Measurements from ENCODE around the gene SEPTIN11.
A peak's percentile ranks its signal among the peaks of the same experiment; 100 is the strongest.

The SEPTIN11 gene

DNA sequence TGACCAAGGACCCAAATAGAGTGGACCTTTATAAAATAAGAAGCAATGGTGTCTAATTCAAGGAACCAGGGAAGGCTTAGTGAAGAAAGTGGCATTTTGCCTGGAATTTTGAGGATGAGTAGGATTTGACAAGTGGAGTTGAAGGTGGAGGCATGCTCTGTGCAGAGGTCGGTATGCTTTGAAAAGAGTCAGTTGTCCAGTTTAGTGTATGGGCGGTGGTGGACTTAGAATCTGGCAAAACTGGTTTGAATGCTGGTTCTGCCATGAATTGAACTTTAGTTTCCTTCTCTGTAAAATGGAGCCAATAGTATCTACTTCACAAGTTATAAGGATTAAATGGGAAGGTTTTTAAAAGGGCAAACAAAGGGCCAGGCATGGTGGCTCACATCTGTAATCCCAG is 29.7 kb downstream of the SEPTIN11 start:
- no peak for DNase-seq (ENCODE audit: low spot score)

DNA sequence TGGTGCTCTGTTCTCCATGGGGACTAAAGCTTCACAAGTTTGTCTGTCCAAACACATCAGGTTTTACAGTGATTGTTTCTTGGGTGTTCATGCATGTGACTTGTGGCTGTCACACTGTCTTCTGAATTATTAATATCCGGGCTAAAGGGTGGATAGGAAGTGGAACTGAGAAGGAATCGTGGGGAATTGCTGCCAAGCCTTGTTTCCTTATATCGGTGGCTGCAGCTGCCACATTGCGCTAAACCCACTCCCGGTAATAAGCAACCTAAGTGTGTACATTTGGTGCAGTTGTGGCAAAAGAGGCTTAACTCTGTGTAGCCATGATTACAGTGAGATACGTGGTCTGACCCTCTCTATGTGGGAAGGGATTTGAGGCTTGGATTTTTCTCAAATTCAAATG is 30.7 kb downstream of the SEPTIN11 start:
- DNase-seq (ENCODE audit: low spot score), result no peak

DNA sequence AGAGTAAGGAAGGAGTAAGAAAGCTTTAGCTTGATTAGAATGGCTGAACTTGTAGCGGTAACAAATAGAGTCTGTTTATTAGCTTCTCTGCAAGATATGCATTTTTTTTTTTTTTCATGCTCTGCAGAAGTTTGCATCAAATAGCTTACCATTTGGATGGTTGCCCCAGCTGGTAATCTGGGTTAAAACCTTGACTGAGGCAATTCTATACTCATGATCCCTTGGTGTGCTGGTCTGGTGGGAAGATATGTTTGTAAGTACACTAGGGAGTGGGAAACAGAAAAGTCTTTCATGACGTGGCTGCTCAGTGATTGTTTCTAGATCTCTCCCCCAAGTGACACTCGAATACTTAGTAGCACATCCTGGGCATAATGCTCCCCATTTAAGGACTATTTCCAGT is 32.1 kb downstream of the SEPTIN11 start:
- no peak for DNase-seq (ENCODE audit: low spot score)

DNA sequence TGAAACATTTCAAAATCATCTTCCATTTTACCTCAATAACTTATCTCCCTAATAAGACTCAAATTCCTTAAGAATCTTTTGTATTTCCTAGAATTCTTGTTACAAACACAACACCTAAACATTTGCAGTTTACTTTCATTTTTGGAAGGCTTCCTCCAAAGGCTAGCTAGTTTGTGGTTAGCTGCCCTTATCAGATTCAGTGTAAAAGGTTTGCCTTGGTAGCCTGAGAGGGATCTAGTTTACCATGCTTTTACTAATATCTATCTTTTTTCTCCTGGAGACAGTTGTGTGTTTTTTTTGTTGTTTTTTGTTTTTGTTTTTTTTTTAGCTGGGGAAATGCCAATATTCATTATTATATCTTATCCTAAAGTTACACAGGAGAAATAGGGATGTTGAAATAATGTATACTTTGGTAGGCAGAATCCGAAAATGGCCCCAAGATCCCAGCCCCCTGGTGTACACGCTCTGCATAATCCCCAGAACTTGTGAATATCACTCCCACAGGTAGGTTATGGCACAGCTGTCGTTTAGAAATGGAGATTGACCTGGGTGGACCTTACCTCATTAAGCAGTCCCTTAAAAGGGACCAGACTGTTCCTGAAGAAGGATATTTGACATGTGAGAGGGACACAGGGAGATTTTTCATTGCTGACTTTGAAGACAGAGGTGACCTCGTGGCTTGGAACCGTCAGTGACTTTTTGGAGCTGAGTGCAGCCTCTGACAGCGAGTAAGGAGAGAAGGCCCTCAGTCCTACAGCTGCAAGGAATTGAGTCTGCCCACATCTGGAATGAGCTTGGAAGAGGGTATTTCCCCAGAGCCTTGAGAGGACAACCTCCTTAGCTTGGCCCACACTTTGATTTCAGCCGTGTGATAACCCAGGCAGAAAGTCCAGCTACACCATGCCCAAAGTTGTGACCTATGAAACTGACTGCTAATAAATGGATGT is 33.4 kb downstream of the SEPTIN11 start:
- no peak for DNase-seq (ENCODE audit: low spot score)

DNA sequence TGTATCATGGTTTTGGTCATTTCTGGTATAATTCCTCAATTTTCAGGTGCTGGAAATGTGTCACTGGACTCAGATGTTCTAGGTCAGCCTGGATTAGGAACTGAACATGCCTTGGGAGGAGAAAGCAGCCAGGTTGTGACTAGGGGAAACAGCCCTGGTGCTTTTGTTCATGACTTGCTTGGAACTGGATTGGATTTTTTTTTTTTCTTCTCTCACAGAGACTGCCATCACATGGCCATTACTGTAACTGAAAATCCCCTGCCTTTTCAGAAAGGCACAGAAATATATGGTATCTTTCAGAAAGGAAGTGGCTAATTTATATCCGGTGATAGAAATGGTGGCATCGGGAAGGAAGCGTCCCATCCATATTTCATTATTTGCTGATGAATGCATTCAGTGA is 34.6 kb downstream of the SEPTIN11 start:
- DNase-seq (ENCODE audit: low spot score), result peak; percentile 29

DNA sequence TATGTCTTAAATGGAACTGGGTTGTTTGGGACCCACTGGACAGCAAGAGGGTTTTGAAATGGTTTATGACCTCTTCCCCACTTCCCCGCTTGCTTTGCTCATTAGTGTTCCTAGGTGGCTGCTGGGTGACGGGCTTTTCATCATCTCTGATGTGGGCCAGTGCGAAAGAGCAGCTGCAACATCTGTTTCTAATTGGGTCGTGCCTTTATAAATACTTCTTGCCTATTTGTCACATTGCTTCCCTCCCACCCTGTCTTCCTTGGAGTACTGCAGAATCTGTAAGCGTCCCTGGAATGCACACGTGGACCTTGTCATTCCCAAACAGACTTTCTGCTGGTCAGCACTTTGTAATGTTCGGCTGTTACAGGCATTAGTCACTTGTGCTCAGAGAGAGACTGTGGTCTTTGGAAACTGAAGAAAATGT is 35.2 kb downstream of the SEPTIN11 start:
- DNase-seq (ENCODE audit: low spot score), result peak; percentile 83

DNA sequence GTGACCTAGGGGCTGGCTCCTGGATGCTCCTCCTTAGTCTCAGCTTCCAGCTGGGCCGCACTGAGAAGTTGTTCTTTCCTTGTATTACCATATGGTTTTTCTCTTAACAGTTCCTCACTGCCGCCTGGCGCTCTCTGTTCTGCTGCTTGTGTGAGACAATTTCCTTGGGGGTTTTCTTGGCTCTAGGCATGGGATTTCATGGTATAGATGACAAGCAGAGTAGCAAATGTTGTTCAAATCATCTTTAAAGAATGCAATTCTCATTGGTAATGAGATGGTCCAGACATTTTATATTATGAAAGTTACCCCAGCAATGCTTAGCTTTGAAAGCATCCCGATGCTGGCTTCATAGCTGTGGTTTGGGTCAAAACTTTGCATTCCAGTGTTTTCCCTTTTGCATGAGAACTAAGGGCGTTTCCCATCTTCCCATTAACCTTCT is 37.6 kb downstream of the SEPTIN11 start:
- peak; percentile 62 for DNase-seq (ENCODE audit: low spot score)

DNA sequence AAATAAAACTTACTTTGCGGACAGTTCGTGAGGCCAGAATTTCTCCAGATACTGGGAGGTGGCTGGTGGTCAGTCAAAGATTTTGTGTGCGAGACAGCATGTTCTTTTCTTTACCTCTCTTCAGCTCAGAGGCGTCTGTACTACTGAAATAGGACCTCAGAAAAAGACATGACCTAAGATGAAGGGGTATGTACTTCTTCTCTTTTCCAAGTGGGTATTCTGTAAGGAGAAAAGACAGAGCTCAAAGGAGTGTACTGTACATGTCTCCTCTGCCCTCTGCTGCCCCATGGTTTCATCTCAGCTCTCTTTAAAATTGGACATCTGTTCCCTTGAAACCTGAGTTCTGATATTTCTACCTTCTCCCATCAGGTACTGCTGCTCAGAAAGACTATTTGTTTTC is 38.1 kb downstream of the SEPTIN11 start:
- DNase-seq (ENCODE audit: low spot score), result no peak

DNA sequence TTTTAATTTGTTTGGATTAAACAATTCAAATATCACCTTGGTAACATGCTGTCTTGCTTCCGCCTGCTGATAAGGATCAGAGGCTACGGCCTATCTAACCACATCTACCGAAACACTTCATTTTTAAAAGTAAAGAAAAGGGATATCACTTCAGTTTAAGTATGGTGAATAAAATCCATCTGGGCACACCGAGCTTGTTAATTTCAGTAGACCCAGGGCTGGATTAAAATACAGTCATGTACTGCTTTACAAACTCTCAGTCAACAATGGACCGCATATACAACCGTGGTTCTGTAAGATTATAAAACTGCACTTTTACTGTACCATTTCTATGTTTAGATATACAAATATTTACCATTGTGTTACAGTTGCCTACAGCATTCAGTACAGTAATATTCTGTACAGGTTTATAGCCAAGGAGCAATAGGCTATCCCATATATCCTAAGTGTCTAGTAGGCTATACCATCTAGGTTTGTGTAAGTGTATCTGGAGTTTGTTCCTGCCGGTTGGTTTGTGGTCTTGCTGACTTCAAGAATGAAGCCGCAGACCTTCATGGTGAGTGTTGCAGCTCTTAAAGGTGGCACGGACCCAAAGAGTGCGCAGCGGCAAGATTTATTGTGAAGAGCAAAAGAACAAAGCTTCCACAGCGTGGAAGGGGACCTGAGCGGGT is 40.0 kb downstream of the SEPTIN11 start:
- DNase-seq (ENCODE audit: low spot score), result no peak

DNA sequence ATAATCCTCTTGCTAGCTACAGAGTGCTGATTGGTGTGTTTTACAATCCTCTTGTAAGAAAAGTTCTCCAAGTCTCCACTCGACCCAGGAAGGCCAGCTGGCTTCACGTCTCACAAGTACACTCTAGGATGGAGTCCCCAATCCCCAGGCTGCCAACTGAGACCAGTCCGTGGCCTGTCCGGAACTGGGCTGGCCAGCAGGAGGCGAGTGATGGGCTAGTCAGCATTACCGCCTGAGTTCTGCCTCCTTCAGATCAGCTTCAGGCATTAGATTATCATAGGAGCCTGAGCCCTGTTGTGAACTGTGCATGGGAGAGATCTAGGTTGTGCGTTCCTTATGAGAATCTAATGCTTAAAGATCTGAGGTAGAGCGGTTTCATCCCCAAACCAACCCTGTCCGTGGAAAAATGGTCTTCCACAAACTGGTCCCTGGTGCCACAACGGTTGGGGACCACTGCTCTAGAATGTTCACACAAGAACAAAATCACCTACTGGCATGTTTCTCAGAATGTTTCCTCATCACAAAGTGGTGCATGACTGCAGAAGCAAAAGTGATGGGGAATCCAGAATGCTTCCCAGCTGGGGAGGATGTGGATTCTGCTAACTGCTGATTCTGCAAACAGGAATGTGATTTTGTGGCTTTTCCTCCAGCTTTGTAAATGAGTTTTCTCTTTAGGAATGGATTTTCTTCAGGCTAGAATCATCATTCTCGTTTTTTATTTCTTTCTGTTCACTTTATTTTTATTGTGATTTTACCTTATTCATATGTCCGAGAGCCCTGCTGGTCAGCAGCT is 40.9 kb downstream of the SEPTIN11 start:
- peak; percentile 69 for DNase-seq (ENCODE audit: low spot score)

DNA sequence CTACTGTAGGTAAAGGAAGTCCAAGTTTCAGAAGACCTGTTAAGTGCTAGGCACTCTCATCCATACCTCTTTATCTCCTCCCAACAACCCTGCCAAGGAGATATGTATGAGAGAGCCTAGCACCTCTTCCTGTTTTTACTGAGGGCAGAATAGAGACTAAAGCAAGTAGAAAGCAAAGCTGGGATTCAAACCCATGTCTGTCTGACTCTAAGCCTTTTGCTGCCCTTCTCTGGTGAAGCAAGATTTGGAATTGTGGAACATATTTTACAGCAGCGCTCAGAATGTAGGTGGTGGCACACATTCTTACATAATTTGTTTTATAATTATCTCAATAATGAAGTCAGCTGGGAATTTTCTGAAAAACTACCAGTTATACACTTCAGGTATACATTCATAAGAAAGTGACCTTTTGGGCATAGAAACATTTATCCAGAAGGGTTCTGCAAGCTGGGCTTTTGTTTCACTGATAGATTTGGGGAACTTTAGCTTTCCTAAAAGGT is 41.7 kb downstream of the SEPTIN11 start:
- DNase-seq (ENCODE audit: low spot score), result no peak

DNA sequence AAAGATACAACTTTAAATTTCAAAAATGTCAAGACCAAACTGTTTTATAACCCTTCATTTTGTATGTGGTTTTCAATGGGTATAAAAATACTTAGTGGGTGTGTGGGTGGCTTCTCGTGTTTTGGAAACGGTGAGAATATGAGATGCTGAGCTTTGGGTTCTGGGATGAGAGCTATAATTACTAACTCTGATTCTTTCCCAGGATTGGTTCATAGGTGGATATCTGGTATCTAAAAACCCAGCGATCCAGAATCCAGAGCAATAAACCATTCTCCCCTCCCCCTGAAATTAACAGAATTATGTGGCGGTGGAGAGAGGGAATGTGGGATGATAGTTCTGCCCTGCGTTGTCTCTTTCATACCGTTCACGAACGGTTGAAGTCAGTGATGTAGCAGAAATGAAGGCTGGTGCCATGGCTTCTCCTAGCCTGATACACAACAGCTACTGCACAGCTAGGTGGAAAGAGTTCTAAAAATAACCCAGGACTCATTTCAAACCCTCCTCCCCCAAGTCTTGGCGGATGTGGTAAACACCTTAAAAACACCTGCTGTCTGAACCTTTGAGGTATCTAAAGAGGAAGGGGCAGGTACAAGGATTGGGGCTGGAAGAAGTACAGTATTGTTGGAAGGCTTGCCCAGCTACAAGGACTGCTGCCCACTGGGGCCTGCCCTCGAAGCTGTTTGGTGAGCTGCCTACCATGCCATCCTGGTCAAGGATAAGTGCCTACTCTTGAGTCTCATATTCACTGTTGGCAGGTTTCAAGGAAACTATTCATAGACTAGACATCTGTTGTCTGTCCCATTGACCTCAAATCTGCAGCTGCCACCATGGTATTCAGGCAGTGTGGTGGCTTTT is 44.5 kb downstream of the SEPTIN11 start:
- DNase-seq (ENCODE audit: low spot score), result no peak

DNA sequence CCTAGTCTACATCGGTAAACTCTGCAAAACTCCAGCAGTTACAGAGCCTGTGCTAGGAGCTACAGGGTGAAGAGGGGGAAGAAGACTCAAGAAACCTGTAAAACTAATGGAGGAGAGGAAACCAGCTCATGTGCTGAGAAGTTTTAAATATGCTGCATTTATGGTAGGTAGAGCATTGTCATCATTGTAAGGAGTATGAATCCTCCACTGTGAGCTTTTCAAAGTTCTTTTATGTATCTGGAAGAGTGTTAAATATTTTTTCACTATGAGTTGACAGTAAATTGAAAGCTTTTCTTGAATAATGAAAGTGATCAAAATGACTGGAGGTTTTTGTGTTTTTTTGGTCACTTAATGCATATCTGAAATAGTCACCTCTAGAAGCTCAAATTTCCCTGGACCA is 46.2 kb downstream of the SEPTIN11 start:
- DNase-seq (ENCODE audit: low spot score), result no peak

DNA sequence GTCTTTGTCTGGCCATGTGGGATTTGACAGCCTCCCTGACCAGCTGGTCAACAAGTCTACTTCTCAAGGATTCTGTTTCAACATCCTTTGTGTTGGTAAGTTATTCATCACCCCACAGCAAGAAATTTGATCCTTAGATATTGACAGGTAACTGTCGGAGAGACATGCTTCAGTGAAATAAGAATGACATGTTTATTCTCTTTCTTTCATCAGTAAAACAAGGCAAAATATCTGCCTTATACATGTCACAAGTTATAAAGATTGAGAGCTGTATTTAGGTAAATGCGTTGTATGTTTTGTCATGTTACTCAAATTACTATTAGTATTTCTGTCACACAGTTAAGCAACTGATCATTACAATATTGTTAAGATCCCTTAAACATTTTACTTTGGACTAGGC is 46.9 kb downstream of the SEPTIN11 start:
- DNase-seq (ENCODE audit: low spot score), result no peak

DNA sequence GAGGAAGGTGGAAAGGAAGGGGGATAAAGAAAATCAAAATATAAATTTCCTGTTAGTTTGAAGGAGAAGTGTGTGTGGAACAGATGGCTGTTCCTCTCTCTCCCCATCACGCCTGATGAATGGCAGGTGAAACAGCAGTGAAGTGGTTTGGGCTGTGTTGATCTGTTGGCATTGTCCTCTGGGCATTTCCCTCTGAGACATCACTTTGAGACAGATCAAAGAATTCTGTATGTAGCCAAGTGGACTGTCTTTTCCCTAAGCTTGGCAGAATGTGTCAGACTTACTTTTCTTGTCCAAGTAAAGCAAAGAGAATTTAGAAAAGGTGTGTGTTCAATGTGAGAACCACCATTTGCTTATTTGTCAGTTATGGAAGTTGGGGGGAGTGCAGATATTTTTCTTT is 47.5 kb downstream of the SEPTIN11 start:
- DNase-seq (ENCODE audit: low spot score), result no peak

DNA sequence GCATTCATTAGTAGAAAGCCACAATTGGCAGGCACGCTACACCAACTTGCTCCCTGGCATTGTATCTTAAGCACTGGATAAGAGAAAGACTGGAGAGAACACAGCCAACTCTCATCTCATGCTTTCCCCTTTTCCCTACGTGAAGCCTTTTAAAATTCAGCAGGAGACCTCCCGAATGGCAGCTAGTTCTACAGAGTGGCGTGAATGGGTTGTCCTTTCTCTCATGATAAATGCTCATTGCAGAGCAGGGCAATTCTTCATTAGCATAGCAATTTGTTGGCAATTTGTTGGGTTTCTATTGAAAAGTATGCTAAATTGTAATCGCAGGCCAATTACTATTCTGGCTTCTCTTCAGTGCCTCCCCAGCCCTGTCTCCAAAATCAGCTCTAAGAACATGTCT is 48.0 kb downstream of the SEPTIN11 start:
- DNase-seq (ENCODE audit: low spot score), result no peak

DNA sequence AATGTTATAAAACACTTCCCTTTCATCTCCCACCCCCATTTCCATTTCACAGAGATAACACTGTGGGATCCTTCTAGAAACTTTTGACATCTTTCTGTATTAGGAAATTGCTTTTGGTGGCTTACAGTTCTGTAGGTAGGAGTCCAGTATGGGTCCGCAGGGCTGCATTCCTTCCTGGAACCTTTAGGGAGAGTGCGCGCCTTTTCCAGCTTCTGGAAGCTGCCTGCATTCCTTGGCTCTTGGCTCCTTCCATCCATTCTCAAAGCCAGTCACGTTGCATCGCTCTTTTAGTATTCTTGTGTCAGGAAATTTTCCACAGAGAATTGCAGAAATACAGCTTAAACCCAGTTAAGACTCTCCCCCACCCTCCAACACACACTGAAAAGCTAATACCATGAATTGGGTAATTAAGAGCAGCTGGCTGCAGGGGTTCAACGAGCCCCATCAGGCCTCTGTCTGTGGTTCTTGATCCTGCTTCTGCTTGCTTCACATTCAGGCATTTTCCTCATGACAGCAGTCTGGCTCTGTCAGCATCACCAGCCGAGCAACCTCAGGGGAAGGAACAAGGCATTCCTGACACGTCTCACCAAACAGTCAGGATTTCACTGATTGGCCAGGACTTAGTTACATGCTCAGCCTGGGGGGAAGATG is 48.8 kb downstream of the SEPTIN11 start:
- peak; percentile 38 for DNase-seq (ENCODE audit: low spot score)

Data from AG20443 (cell line).